Epithelial cell of prostate (primary cell): Measurements from ENCODE around the gene ZBTB46.

Experiments
- DNase-seq: peaks from one replicate; pipeline ENCODE4 v3.0.0-alpha.2; 2011; ENCODE audit warnings: low read depth, low spot score
- H3K27ac ChIP-seq: fragments of 450-650 bp; 2 replicates; pipeline ENCODE4 v1.5.1; 2017; ENCODE audit warnings: mild to moderate bottlenecking

ZBTB46 gene

DNA sequence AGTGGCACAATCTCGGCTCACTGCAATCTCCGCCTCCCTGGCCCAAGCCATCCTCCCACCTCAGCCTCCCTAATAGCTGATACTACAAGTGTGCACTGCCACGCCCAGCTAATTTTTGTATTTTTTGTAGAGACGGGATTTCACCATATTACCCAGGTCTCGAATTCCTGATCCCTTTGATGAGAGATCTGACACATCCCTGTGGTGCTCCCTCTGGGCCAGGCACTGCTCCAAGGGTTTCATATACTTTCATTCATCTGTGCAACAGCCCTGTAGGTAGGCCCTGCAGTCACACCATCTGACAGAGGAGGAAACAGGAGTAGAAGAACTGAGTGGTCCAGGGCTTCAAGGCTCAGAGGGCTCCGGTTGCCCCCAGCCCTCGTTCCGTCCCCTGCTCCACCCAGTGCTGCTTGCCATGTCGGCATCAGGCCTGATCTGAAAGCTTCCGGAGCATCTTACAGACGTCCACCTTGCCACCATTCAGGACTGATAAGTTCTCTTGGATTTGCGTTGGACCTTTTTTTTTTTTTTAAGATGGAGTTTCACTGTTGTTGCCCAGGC lies 119.9 kb downstream of the ZBTB46 start:
- no peak overlapping the region for H3K27ac ChIP-seq

DNA sequence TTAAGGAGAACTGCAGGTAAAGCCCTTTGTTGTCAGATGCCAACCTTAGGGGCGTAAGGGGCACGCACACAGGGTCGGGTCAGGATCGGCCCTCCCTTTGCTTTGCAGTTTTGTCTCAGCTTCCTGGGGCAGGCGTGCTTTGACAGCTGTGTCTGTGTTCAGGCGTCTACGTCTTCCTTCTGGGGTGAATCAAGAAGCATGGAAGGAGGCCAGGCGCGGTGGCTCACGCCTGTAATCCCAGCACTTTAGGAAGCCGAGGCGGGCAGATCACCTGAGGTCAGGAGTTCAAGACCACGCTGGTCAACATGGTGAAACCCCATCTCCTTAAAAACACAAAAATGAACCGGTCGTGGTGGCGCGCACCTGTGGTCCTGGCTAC lies 121.9 kb downstream of the ZBTB46 start:
- no peak for DNase-seq
- H3K27ac ChIP-seq, result no peak overlapping the region

More for the DNA sequence above, 119.9 kb downstream of the ZBTB46 start:
- no peak for DNase-seq

DNA sequence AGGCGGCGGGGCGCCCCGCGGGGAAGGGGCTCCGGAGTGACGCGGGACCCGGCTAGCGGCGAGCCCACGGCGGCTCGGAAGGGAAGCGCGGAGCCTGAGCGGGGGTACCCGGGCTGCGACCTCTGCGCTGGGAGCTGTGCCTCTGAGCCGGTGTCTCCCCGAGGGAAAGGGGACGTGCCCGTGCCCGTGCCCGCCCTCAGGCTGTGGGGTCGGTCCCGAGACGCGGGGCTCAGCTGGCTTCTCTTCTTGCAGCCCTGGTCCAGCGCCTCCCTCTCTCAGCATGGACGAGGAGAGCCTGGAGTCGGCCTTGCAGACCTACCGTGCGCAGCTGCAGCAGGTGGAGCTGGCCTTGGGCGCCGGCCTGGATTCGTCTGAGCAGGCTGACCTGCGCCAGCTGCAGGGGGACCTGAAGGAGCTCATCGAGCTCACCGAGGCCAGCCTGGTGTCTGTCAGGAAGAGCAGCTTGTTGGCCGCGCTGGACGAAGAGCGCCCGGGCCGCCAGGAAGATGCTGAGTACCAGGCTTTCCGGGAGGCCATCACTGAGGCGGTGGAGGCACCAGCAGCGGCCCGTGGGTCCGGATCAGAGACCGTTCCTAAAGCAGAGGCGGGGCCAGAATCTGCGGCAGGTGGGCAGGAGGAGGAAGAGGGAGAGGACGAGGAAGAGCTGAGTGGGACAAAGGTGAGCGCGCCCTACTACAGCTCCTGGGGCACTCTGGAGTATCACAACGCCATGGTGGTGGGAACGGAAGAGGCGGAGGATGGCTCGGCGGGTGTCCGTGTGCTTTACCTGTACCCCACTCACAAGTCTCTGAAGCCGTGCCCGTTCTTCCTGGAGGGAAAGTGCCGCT lies 122.5 kb downstream of the ZBTB46 start:
- H3K27ac ChIP-seq, result peak overlapping the region; percentile 82
- no peak for DNase-seq

DNA sequence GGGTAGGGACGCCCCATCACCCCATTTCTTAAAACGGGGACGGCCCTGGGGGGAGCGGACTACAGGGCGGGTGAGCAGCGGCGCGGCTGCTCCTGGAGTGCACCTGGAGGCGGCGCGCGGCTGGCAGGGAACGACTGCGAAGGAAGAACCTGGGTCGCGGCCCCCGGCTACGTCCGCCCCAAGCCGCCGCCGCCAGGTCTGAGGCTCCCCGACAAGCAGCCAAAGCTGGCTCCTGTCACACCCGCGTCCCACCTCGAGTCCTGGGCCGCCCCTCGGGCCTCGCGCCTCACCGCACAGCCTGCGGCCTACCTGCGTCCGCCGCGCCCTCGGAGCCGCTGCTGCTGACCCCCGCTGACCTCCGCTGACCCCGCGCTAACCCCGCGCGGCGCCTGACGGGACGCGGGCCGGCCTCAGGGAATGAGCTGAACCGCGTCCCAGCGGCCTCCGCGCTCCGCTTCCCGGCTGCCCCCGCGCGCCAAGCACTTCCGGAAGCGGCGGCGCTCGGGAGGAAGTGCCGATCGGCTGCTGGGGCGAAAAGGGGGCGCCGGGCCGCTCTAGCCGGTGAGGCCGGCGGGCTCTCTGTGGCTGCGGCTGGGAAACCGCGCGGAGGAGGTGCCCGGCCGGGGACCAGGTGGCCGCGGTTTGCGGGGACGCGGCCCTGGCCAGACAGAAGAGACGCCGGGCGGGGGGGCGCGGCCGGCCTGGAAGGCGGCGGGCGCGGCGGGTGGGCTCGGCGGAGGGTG lies 123.3 kb downstream of the ZBTB46 start, which contains the start of the genes ARFRP1 and ZGPAT:
Gene ARFRP1 (minus strand): TSS at position 419 of the 743 bp plus-strand sequence. CDS start 885 bp downstream, outside the sequence.
Gene ZGPAT (plus strand): TSS at position 482 of the 743 bp plus-strand sequence. CDS start 542 bp downstream, outside the sequence.
- H3K27ac ChIP-seq, result peak within 1 kb of the TSS; percentile 82
- DNase-seq, result no peak

DNA sequence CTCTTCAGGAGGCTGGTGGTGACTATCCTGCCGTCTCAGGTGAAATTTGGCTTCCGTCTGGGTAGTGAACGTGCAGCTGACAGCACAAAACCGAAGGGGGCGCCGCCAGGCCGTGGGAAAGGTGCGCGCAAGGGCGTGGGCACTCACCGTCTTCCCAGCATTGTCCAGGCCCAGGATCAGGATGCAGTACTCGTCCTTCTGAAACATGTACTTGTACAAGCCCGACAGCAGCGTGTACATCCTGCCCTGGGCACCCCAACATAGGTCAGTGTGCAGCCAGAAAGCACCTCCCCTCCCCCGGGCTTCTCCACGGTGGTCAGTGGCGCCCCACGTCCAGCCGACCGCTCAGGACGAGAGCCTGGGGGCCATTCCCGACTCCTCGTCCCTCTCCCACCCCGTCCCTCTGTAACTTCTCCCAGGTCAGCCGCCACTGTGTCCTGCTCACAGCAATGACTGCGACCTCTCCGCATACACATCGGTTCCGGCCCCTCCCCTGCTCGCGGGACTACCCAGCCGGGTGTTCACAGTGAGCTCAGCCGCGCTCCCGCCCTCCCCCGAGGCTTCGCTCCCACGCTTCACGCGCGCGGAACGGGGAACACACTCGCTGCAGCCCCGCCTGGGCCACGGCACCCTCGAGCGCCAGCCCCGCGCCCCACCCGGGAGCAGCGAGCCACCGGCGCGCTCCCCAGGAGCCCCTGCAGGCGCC lies 124.1 kb downstream of the ZBTB46 start:
- peak overlapping the region; percentile 82 for H3K27ac ChIP-seq
- DNase-seq, result peak; percentile 33

DNA sequence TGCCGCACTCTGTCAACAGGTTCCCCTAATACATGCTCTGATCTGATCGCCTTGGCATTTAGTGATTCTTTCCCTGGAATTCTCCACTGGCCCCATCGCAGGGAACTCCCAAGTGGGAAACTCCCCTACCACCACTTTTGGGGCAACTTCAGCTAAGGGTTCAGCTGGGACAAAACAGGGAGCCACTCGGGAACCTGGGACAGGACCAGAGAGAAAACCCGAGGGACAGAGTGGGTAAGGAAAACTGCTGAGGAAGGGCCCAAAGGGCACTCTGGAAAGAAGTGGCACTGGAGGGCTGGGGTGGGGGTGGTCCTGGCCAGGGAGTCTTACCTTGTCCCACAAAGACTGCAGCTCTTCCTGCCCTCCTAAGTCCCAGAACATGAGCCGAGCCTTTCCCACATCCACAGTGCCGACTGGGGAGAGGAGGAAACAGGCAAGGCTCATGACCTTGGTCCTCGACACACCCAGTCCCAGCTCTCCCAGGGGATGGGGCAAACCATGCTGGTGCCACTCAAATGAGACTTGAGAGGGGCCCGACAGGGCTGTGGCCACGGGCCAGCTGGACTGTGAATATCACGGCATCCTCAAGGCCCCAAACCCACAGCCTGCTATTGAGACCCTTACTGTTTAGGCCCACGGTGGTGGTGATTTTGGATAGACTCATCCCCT lies 124.9 kb downstream of the ZBTB46 start:
- no peak for DNase-seq
- peak overlapping the region; percentile 82 for H3K27ac ChIP-seq

DNA sequence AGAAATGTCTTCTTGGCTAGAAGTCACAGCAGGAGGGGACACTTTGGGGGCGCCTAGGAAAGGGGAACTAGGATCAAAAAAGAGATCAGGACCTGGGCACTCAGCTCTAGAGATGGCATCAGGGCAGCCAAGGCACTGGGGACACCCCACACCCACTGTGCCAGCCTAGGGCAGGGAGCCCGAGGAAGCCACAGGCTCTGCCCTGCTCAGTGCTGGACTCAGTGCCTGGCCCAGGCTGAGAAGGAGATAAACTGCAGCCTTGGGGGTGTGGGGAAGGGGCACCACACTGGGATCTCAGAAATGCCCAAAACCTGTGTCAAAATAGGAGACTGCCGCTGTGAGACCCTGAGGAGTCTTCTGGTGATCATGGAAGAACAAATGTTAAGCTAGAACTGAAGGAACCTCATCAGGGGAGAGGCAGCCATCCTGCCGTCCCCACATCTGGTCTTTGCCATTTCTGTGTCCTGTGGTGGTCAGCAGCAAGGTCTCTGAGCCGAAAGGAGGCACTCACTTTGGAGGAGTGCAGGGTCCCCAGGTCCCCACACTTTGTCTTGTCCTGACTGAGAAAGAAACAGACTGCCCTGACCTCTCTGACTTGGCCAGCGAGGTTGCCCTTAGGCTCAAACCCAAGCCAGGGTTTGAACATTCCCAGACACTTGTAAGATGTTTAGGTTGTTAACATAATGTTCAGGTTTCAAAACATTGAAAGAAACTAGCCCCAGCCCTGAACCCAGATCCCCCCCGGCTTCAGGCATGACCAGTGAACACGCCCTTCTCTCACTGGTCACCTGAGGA lies 125.6 kb downstream of the ZBTB46 start:
- peak overlapping the region; percentile 82 for H3K27ac ChIP-seq
- DNase-seq, result no peak

DNA sequence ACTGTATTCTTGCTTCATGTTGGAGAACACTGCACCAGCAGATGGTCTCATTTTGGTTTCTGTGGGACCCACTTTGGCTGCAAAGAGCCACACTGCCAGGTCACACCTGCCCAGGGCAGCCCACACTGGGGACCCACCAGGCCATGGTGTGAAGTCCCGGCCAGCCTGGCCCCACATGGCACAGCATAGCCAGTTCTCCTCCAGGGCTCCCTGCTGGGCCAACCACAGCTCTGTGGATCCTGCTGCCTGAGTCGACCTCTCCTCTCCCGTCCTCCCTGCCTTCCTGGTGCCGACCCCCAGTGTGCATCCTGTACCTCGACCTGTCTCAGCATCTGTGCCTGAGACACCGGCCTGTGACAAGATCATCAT lies 126.3 kb downstream of the ZBTB46 start:
- no peak overlapping the region for H3K27ac ChIP-seq
- no peak for DNase-seq

DNA sequence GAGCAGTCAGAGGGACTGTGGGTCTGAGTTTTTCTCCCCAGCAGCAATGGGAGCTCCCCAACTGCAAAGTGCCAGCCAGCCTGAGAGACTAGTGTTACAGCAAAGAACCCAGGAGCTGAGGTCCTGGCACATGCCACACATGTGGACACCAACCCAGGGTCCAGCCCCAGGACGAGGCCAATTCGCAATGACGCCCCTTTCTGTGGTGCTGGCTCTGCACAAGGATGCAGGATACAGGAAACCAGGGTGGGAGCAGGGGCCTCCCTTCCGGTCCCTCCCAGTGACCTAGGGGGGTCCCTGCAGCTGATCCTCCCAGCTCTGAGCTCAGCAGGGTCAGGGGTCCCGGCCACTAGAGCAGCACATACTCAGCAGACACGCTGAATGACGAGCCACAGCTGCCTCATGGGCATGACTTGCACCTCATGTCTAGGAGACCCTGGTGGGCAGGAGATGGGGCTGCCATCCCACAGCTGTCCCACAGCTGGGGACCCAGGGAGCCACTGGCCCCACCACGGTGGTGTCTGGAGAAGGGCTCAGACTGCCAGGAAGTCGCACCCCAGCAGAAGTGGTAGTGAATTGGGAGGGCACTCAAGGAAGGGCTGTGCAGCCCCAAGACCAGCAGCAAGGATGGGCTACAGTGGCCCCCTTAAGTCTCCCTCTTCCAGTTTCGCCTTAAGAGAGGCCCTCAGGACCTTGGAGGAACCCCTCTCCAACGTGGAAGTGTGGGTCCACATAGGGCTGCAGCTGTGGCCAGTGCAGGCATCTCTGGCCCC lies 126.9 kb downstream of the ZBTB46 start:
- no peak for DNase-seq
- H3K27ac ChIP-seq, result no peak overlapping the region

DNA sequence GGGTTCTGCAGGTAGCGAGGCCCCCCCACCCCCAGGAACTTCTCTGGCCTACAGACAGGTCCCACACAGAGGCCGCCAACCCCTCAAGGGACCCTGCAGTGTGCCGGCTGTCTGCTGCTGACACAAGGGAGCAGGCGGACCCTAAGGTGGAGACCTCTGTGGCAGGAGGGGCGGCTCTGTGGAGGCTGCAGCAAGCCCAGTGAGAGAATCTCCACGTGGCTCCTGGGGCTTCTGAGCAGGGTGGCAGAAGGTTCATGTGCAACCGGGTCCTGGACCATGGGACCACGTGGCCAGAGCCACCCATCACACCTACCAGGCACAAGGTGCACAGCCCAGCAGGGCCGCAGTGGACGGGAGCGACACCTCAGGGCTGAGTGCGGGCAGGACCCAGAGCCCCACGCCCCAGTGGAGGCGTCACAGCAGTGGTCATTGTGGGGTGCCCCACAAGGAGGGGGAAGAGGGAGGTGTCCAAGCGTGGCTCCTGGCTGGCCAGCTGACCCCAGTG lies 127.5 kb downstream of the ZBTB46 start:
- no peak overlapping the region for H3K27ac ChIP-seq
- no peak for DNase-seq

DNA sequence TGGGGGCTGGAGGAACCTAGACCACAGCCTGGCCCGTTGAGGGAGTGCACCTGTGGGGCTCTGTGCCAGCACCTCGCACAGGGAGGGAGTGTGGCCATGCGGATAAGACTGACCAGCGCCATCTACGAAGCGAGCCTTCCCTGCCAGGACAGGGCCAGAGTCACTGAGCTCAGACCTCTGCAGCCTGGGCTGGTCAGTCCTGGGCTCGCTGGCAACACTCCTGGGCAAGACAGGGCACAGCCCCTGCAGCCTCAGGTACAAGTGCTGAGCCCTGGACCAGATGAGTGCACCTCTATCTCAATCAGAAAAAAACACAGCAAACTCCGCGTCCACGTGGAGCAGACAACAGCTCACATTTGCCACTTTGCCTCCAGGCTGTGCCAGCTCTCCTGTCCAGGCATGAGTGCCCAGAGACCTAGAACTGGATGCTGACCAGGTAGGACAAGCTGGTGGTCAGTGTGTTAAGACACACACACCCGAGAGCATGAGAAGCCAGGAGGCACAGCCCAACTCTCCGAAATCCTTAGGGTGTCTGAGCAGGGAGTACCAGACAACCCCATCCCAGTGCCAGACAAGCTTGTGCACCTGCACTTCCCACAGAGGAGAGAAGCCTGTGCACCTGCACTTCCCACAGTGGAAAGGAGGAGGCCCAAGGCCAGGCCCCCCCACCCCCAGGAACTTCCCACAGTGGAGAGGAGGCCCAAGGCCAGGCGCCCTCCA lies 128.2 kb downstream of the ZBTB46 start:
- no peak overlapping the region for H3K27ac ChIP-seq
- DNase-seq, result no peak

DNA sequence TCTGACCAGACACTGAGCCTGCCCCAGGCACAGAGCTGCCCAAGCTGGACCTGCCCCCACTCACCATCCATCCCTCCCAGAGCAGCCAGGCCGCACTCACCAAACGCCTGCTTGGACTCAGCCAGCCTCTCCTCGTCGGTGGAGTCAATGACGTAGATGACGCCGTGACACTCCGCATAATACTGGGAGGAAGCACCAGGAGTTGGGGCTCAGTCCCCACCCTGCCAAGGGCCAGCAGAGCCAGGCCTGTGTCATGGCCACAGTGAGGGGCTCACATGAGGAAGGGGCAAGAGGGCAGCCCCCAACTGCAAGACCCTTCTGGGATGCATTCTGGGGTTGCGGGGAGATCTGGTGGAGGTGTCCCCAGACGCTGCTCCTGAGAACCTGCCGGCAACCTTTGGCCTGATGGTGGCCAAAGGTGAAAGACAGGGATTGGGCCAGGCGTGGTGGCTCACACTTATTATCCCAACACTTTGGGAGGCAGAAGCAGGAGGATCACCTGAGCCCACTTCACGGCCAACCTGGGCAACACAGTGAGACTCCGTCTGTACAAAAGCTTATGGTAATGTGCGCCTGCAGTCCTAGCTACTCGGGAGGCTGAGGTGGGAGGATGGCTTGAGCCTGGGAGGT lies 128.9 kb downstream of the ZBTB46 start:
- H3K27ac ChIP-seq, result no peak overlapping the region
- no peak for DNase-seq

DNA sequence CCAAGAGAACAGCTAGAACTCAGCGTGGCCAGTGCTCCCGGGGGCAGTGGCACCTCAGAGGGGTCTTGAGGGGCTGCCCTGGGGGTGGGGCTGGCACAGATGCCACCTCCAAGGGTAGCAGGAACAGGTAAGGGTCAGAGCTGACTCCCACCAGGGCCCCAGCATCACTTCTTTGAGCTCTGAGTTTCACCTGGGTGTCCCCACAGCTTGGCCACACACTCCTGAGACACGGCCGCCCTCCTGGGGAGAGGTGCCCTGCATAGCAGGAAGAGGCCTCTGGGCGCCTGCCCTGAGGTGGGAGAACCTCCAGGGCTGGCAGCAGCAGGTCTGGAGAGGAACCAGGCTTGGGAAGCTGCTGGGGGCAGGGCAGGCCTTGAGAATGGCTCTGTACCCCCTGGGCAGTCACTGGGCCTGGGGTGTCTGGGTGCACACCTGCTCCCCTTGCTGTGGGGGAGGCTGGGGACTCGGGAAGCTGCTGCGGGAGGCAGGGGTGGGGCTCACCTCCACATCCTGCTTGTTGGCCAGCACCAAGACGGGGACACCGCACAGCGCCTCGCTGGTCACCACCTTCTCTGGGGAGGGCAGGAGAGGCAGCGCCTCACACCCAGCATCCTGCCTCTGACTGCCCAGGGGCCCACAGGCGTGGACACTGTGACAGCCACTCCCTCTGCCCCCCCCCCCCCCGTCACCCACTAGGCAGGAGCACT lies 129.6 kb downstream of the ZBTB46 start:
- H3K27ac ChIP-seq, result no peak overlapping the region
- DNase-seq, result no peak

DNA sequence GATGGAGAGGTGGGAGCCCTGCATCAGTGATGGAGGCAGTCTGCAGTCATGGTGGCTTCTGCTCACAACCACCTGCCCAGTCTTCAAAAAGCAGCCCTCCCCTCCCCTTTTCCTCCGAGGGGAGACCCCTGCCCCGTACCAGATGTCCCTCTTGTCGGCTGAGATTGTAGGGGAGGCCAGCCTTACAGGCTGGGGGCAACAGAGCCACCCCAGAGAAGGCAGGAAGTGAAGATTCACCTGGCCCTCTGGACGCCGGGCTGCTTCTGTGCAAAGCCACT lies 130.1 kb downstream of the ZBTB46 start:
- DNase-seq, result no peak
- H3K27ac ChIP-seq, result no peak overlapping the region

DNA sequence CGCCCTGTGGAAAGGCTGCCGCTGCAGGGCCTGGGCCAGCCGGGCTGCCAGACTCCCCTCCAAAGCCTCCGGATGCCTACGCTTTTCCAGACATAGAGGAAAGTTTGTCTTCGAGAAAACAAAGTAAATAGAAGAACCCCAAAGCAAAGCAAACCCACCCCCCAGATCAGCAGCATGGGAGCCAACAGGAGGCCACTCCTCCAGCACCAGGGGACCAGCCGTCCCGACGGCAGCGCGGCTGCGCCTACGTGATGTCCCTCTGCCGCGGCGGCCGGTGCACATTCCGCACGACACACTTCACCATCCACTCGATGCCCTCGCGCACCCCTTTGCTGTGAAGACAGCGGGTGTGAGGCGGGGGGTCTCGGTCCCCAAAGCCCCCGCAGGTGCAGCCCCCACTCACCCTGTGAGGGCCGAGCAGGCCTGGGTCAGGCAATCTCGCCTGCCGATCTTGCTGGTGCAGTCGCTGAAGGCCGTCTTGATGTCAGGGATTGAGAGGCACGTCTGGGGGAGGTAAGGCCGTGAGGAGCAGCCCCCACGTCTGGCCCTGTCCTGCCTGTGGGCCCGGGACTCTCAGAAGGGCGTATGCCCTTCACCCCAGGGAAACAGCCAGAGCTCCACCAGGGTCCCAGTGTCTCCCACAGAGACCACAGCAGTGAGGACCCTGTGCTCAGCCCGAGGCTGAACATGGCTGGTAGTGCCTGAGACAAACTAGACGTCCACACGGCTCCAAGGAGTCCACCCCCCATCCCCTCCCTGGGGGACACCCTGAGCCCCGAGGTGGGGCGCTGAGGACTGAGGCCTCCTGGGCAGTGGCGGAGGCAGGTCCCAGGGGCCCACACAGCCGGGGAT lies 130.6 kb downstream of the ZBTB46 start:
- peak overlapping the region; percentile 90 for H3K27ac ChIP-seq
- no peak for DNase-seq
